OCI-LY3 (cell line): Measurements from ENCODE around the gene SASH1.

Source experiments
- H2AFZ ChIP-seq: fragments of 200-600, 300-600 bp; shearing (Covaris generic); 2 replicates; pipeline ENCODE4 v1.6.0; 2014; ENCODE audit warnings: antibody characterized with exemption, low read depth, low read length
- H3K27ac ChIP-seq: fragments of 200-600, 300-600 bp; sonication (generic); 2 replicates; pipeline ENCODE4 v1.5.1; 2014; ENCODE audit warnings: mild to moderate bottlenecking, low read length, moderate library complexity, mixed read lengths
- H3K27me3 ChIP-seq: fragments of 200-600, 300-600 bp; sonication (generic); 2 replicates; pipeline ENCODE4 v1.6.1; 2014; ENCODE audit warnings: low read depth, low read length, mixed read lengths
- H3K36me3 ChIP-seq: fragments of 200-600, 300-600 bp; sonication (generic); replicated peaks from 2 replicates; pipeline ENCODE3; 2014; ENCODE audit warnings: low read depth, low read length, mixed read lengths
- H3K4me1 ChIP-seq: fragments of 300-600, 200-600 bp; sonication (generic); 2 replicates; pipeline ENCODE4 v1.6.1; 2014; ENCODE audit warnings: low read length, mixed read lengths
- H3K4me2 ChIP-seq: fragments of 200-600, 300-600 bp; sonication (generic); 2 replicates; pipeline ENCODE4 v1.6.1; 2014; ENCODE audit warnings: low read length, mixed read lengths
- H3K4me3 ChIP-seq: fragments of 300-600, 200-600 bp; sonication (generic); 2 replicates; pipeline ENCODE4 v1.5.1; 2014; ENCODE audit warnings: antibody characterized with exemption, mild to moderate bottlenecking, low read length, moderate library complexity
- H3K79me2 ChIP-seq: fragments of 300-600, 200-600 bp; shearing (Covaris generic); 2 replicates; pipeline ENCODE4 v1.6.1; 2014; ENCODE audit warnings: mild to moderate bottlenecking, low read length, mixed read lengths
- H3K9ac ChIP-seq: fragments of 300-600, 200-600 bp; shearing (Covaris generic); 2 replicates; pipeline ENCODE4 v1.6.0; 2014; ENCODE audit warnings: mild to moderate bottlenecking, low read length, moderate library complexity
- H3K9me3 ChIP-seq: fragments of 200-600, 300-600 bp; shearing (Covaris generic); 2 replicates; pipeline ENCODE4 v1.6.1; 2014; ENCODE audit warnings: low read length, mixed read lengths; ENCODE audit not compliant: insufficient read depth
- H4K20me1 ChIP-seq: fragments of 200-600, 300-600 bp; sonication (generic); 2 replicates; pipeline ENCODE4 v1.6.1; 2016; ENCODE audit warnings: low read length, mixed read lengths; ENCODE audit not compliant: insufficient read depth
- EZH2phosphoT487 ChIP-seq: fragments of 200-600 bp; shearing (Covaris generic); IDR thresholded peaks from 2 replicates; pipeline ENCODE4 v1.6.1; 2018; ENCODE audit warnings: antibody characterized with exemption, mixed run types, low read depth
- TF ChIP-seq, protein P1 (sequence below): fragments of 200-600, 300-600 bp; sonication (generic); IDR thresholded peaks from 2 replicates; pipeline ENCODE4 v1.5.1; 2014; ENCODE audit warnings: antibody characterized with exemption, low read length, low read depth

Gene SASH1

GRCh38 chr6:148313488-148313887 is 29.1 kb upstream of the SASH1 start:
- Histone ChIP-seq H3K27ac (no peak overlapping the region), H3K27me3 (no peaks in the 10 kb centered on the region)
- no peak for TF ChIP-seq EZH2phosphoT487
- TF ChIP-seq, protein P1, sequence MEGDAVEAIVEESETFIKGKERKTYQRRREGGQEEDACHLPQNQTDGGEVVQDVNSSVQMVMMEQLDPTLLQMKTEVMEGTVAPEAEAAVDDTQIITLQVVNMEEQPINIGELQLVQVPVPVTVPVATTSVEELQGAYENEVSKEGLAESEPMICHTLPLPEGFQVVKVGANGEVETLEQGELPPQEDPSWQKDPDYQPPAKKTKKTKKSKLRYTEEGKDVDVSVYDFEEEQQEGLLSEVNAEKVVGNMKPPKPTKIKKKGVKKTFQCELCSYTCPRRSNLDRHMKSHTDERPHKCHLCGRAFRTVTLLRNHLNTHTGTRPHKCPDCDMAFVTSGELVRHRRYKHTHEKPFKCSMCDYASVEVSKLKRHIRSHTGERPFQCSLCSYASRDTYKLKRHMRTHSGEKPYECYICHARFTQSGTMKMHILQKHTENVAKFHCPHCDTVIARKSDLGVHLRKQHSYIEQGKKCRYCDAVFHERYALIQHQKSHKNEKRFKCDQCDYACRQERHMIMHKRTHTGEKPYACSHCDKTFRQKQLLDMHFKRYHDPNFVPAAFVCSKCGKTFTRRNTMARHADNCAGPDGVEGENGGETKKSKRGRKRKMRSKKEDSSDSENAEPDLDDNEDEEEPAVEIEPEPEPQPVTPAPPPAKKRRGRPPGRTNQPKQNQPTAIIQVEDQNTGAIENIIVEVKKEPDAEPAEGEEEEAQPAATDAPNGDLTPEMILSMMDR = no peak

DNA sequence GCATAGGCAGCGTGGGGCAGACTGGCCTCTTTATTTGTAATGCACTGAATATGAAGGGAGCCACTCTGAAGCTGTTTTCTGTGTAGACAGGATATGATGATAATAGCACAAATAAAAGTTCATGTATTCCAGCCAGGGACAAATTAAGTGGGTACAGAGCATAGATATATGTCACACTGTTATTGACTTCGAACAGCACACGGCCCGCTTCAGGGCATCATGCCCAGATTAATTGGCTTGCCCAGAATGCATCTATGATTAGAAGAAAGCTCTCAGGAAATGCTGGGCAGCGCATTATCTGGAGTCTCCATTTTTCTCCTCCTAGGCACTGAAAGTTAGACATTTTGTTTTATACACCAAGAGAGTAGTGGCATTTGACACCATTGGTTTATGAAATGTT is 26.3 kb upstream of the SASH1 start:
- no peak overlapping the region for H3K27ac ChIP-seq
- no peak overlapping the region for H3K9ac ChIP-seq
- no peak overlapping the region for H3K4me3 ChIP-seq
- TF ChIP-seq, protein P1 = no peak
- TF ChIP-seq EZH2phosphoT487 = no peak
- H3K9me3 ChIP-seq = no peaks in the 10 kb centered on the region
- no peak overlapping the region for H3K4me2 ChIP-seq
- H2AFZ ChIP-seq = no peak overlapping the region
- H3K79me2 ChIP-seq = no peaks in the 10 kb centered on the region
- H4K20me1 ChIP-seq = no peaks in the 10 kb centered on the region
- H3K27me3 ChIP-seq = no peaks in the 10 kb centered on the region
- H3K4me1 ChIP-seq = peaks cover 6% of the 10 kb centered on the region; the same call in 1 of the 2 replicates
- no peaks in the 10 kb centered on the region for H3K36me3 ChIP-seq

More at GRCh38 chr6:148313488-148313887, 29.1 kb upstream of the SASH1 start:
- H2AFZ ChIP-seq = no peak overlapping the region
- H3K4me2 ChIP-seq = no peak overlapping the region
- no peaks in the 10 kb centered on the region for H3K79me2 ChIP-seq
- H3K4me1 ChIP-seq = peaks cover 6% of the 10 kb centered on the region; the same call in 1 of the 2 replicates
- H3K9ac ChIP-seq = no peak overlapping the region
- H3K36me3 ChIP-seq = no peaks in the 10 kb centered on the region
- H3K4me3 ChIP-seq = no peak overlapping the region
- no peaks in the 10 kb centered on the region for H4K20me1 ChIP-seq
- no peaks in the 10 kb centered on the region for H3K9me3 ChIP-seq

GRCh38 chr6:148317051-148317450 is 25.6 kb upstream of the SASH1 start:
- no peak overlapping the region for H3K4me3 ChIP-seq

DNA sequence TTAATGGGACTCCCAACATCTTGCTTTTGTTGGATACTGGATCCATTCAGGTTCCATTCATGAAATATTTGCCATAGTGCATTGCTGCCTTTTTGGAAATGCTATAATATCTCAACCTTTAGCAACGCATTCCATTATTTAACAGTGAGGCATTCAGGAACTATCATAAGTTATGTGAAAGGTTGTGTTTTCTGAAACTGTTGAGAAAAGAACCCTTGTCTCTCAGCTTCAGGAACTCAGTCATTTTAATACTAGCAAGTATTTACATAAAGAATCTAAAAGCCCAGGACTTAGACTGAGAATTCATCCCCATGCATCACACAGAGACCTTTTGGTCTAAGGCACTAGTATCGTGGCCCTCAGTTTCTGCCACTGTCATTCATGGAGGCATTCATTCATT is 24.9 kb upstream of the SASH1 start:
- no peaks in the 10 kb centered on the region for H4K20me1 ChIP-seq
- H3K27me3 ChIP-seq = no peaks in the 10 kb centered on the region
- no peak overlapping the region for H3K4me3 ChIP-seq
- H3K36me3 ChIP-seq = no peaks in the 10 kb centered on the region
- no peak overlapping the region for H3K9ac ChIP-seq
- peaks cover 6% of the 10 kb centered on the region; the same call in 1 of the 2 replicates for H3K4me1 ChIP-seq
- H3K27ac ChIP-seq = no peak overlapping the region
- H3K4me2 ChIP-seq = no peak overlapping the region
- no peaks in the 10 kb centered on the region for H3K79me2 ChIP-seq
- no peak overlapping the region for H2AFZ ChIP-seq
- TF ChIP-seq EZH2phosphoT487 = no peak
- TF ChIP-seq, protein P1 = no peak
- no peaks in the 10 kb centered on the region for H3K9me3 ChIP-seq

More at GRCh38 chr6:148317051-148317450, 25.6 kb upstream of the SASH1 start:
- H3K9me3 ChIP-seq = no peaks in the 10 kb centered on the region
- no peaks in the 10 kb centered on the region for H3K79me2 ChIP-seq
- H3K36me3 ChIP-seq = no peaks in the 10 kb centered on the region
- no peak overlapping the region for H2AFZ ChIP-seq
- TF ChIP-seq, protein P1 = no peak
- no peak for TF ChIP-seq EZH2phosphoT487
- no peaks in the 10 kb centered on the region for H3K27me3 ChIP-seq
- H4K20me1 ChIP-seq = no peaks in the 10 kb centered on the region
- no peak overlapping the region for H3K4me2 ChIP-seq
- no peak overlapping the region for H3K27ac ChIP-seq
- peaks cover 6% of the 10 kb centered on the region; the same call in 1 of the 2 replicates for H3K4me1 ChIP-seq
- H3K9ac ChIP-seq = no peak overlapping the region
